A673 (cell line): ENCODE data around the gene SBK1. TPM values are rescaled to one million over a fixed set of nuclear protein-coding genes. Genes with fewer than 3 reads are reported as not detected.

Experiments used
- BruUV-seq: library from RNA; stranded (reverse); fragments of 400-500 nt; replicated peaks from 2 replicates; lab custom pipeline; 2021; lab: Mats Ljungman, UMichigan
- CTCF ChIA-PET: fragments of 300-600 bp; sonication (Branson Sonifier 250); formaldehyde crosslinking; loops from one replicate; lab custom pipeline; 2022; ENCODE audit warnings: antibody characterized with exemption; lab: Charles Lee
- POLR2A ChIA-PET: fragments of 300-600 bp; sonication (Branson Sonifier 250); formaldehyde crosslinking; loops from one replicate; lab custom pipeline; 2022; ENCODE audit warnings: antibody characterized with exemption; ENCODE audit not compliant: low non-redundant PET; lab: Charles Lee
- DNase-seq: peaks from one replicate; pipeline ENCODE4 v3.0.0-alpha.2; 2015; ENCODE audit warnings: low spot score
- H3K27ac ChIP-seq: fragments of 200-600 bp; sonication (generic); 2 replicates; pipeline ENCODE4 v1.5.1; 2016; ENCODE audit warnings: mixed run types, low read depth, mild to moderate bottlenecking, mixed read lengths, antibody characterized with exemption, low read length; ENCODE audit not compliant: poor library complexity, severe bottlenecking
- H3K27me3 ChIP-seq: fragments of 200-600 bp; sonication (generic); replicated peaks from 2 replicates; pipeline ENCODE4 v1.6.1; 2017; ENCODE audit warnings: mixed run types, low read depth, mild to moderate bottlenecking, mixed read lengths, antibody characterized with exemption, low read length; ENCODE audit not compliant: insufficient read depth, poor library complexity
- H3K36me3 ChIP-seq: fragments of 200-600 bp; sonication (generic); 2 replicates; pipeline ENCODE4 v1.6.1; 2016; ENCODE audit warnings: mixed run types, mild to moderate bottlenecking, mixed read lengths, antibody characterized with exemption, low read length; ENCODE audit not compliant: insufficient read depth, poor library complexity, severe bottlenecking
- H3K4me1 ChIP-seq: fragments of 200-600 bp; sonication (generic); 2 replicates; pipeline ENCODE4 v1.6.1; 2017; ENCODE audit warnings: mixed run types, mild to moderate bottlenecking, mixed read lengths, antibody characterized with exemption, low read length; ENCODE audit not compliant: insufficient read depth, poor library complexity, severe bottlenecking
- H3K4me3 ChIP-seq: fragments of 200-600 bp; sonication (generic); 2 replicates; pipeline ENCODE4 v1.5.1; 2016; ENCODE audit warnings: low read depth, mixed run types, mild to moderate bottlenecking, mixed read lengths, low read length; ENCODE audit not compliant: poor library complexity, severe bottlenecking
- H3K9me3 ChIP-seq: fragments of 200-600 bp; sonication (generic); 2 replicates; pipeline ENCODE4 v1.6.1; 2016; ENCODE audit warnings: mixed run types, low read depth, mild to moderate bottlenecking, mixed read lengths, antibody characterized with exemption, low read length; ENCODE audit not compliant: poor library complexity, severe bottlenecking
- CTCF ChIP-seq: fragments of 300-800, 200-600 bp; sonication (generic); conservative IDR thresholded peaks from 2 replicates; pipeline ENCODE4 v1.5.1; 2017; ENCODE audit warnings: low read depth, mild to moderate bottlenecking, antibody characterized with exemption, low read length, moderate library complexity, mixed read lengths
- EZH2 ChIP-seq: fragments of 200-600 bp; sonication (generic); IDR thresholded peaks from 2 replicates; pipeline ENCODE4 v1.6.1; 2017; ENCODE audit warnings: borderline replicate concordance, low read depth, mild to moderate bottlenecking, mixed read lengths, antibody characterized with exemption, low read length; ENCODE audit not compliant: poor library complexity, severe bottlenecking
- intact Hi-C: fragments of 100-400 bp; cut with micrococcal nuclease; formaldehyde crosslinking; loops from one replicate; pipeline ENCODE4 v1.10.0; 2022; ENCODE audit not compliant: unreplicated experiment
- total RNA-seq: library from RNA; stranded (reverse); gene quantifications from 2 replicates; pipeline ENCODE4 v1.2.3, GENCODE V29; 2021

SBK1 gene
- total RNA-seq, 1 experiment from 2014 or later = 22.2 TPM

- Histone ChIP-seq H3K4me1 (no peaks in the 10 kb centered on the region), H3K36me3 (no peaks in the 10 kb centered on the region), H3K27ac (no peak overlapping the region), H3K27me3 (no peaks in the 10 kb centered on the region), H3K9me3 (no peaks in the 10 kb centered on the region), H3K4me3 (no peak overlapping the region)
- TF ChIP-seq CTCF = no peak
- no peak for TF ChIP-seq EZH2
- CTCF ChIA-PET = no interaction called here
- BruUV-seq = no TSS peak
- intact Hi-C loops = no loop called here
- DNase-seq = no peak
- POLR2A ChIA-PET = no interaction called here
Measured at GRCh38 chr16:28300327-28300726, 8.0 kb downstream of the SBK1 start.

GRCh38 chr16:28301154-28301553 is 8.8 kb downstream of the SBK1 start:
- Histone ChIP-seq H3K27me3 (no peaks in the 10 kb centered on the region), H3K9me3 (no peaks in the 10 kb centered on the region), H3K36me3 (no peaks in the 10 kb centered on the region), H3K27ac (no peak overlapping the region), H3K4me3 (no peak overlapping the region), H3K4me1 (no peaks in the 10 kb centered on the region)
- CTCF ChIA-PET = no interaction called here
- no TSS peak for BruUV-seq
- TF ChIP-seq CTCF = no peak
- intact Hi-C loops = no loop called here
- no peak for DNase-seq
- POLR2A ChIA-PET = no interaction called here

- CTCF ChIA-PET = no interaction called here
- intact Hi-C loops = no loop called here
- Histone ChIP-seq H3K9me3 (no peaks in the 10 kb centered on the region), H3K4me1 (no peaks in the 10 kb centered on the region), H3K27me3 (no peaks in the 10 kb centered on the region), H3K4me3 (no peak overlapping the region), H3K36me3 (no peaks in the 10 kb centered on the region), H3K27ac (no peak overlapping the region)
- no peak for DNase-seq
- POLR2A ChIA-PET = no interaction called here
- TF ChIP-seq EZH2 (no peak), CTCF (no peak)
- BruUV-seq = no TSS peak
Measured at GRCh38 chr16:28301620-28302019, 9.3 kb downstream of the SBK1 start.
